ENCODE measurements around the gene PER1.

The PER1 gene

GRCh38 chr17:8150194-8151119, 1.7 kb downstream of the PER1 start:
- Histone ChIP-seq H3K27me3 (ENCODE audit: low read length) (no peaks in the 10 kb centered on the region), H3K9ac (ENCODE audit: low read length) (0 out of 2 replicates have a peak overlapping the region, but pooled peaks have one; percentile 12), H4K20me1 (ENCODE audit: low read depth, low read length) (no peaks in the 10 kb centered on the region), H2AFZ (ENCODE audit: low read depth, low read length, severe bottlenecking) (no peak overlapping the region), H3K27ac (ENCODE audit: low read depth, low read length) (peak overlapping the region; percentile 38), H3K9me3 (ENCODE audit: insufficient read depth, low read length) (no peaks in the 10 kb centered on the region), H3K4me3 (ENCODE audit: insufficient read depth, low read length, poor library complexity, severe bottlenecking) (peak overlapping the region; percentile 62), H3K4me2 (ENCODE audit: low read depth, low read length, poor library complexity, severe bottlenecking) (peak overlapping the region; percentile 67), H3F3A (ENCODE audit: insufficient read depth) (0 out of 2 replicates have a peak, but pooled peaks cover 3% of the 10 kb centered on the region), H3K9me2 (replicated peaks; ENCODE audit: insufficient read depth, low read length) (no peaks in the 10 kb centered on the region), H3K36me3 (ENCODE audit: low read length) (no peaks in the 10 kb centered on the region), H3K79me2 (ENCODE audit: insufficient read depth, low read length) (peaks cover 5% of the 10 kb centered on the region; the same call in 1 of the 2 replicates)
- TF ChIP-seq CTCF (IDR thresholded peaks at IDR 0.05; ENCODE audit: insufficient read depth, low read length, poor library complexity, severe bottlenecking) (no peak), EZH2phosphoT487 (conservative IDR thresholded peaks at IDR 0.05; ENCODE audit: low read length) (no peak)

GRCh38 chr17:8149419-8150193, 2.6 kb downstream of the PER1 start:
- no peak overlapping the region for H3K9ac ChIP-seq (ENCODE audit: low read length)
- H3K36me3 ChIP-seq (ENCODE audit: low read length): no peaks in the 10 kb centered on the region
- H3K4me2 ChIP-seq (ENCODE audit: low read depth, low read length, poor library complexity, severe bottlenecking): no peak overlapping the region
- H4K20me1 ChIP-seq (ENCODE audit: low read depth, low read length): no peaks in the 10 kb centered on the region
- no peaks in the 10 kb centered on the region for H3K9me3 ChIP-seq (ENCODE audit: insufficient read depth, low read length)
- H2AFZ ChIP-seq (ENCODE audit: low read depth, low read length, severe bottlenecking): no peak overlapping the region
- H3K4me3 ChIP-seq (ENCODE audit: insufficient read depth, low read length, poor library complexity, severe bottlenecking): no peak overlapping the region
- H3K27me3 ChIP-seq (ENCODE audit: low read length): no peaks in the 10 kb centered on the region
- no peaks in the 10 kb centered on the region for H3K9me2 ChIP-seq (replicated peaks; ENCODE audit: insufficient read depth, low read length)
- no peak for TF ChIP-seq CTCF (IDR thresholded peaks at IDR 0.05; ENCODE audit: insufficient read depth, low read length, poor library complexity, severe bottlenecking)
- H3F3A ChIP-seq (ENCODE audit: insufficient read depth): 0 out of 2 replicates have a peak, but pooled peaks cover 3% of the 10 kb centered on the region
- no peak overlapping the region for H3K27ac ChIP-seq (ENCODE audit: low read depth, low read length)
- peaks cover 5% of the 10 kb centered on the region; the same call in 1 of the 2 replicates for H3K79me2 ChIP-seq (ENCODE audit: insufficient read depth, low read length)

GRCh38 chr17:8148560-8148959, 3.6 kb downstream of the PER1 start:
- Histone ChIP-seq H3K9ac (ENCODE audit: low read length) (no peak overlapping the region), H2AFZ (ENCODE audit: low read depth, low read length, severe bottlenecking) (no peak overlapping the region), H3K79me2 (ENCODE audit: insufficient read depth, low read length) (peaks cover 5% of the 10 kb centered on the region; the same call in 1 of the 2 replicates), H3K36me3 (ENCODE audit: low read length) (no peaks in the 10 kb centered on the region), H3F3A (ENCODE audit: insufficient read depth) (0 out of 2 replicates have a peak, but pooled peaks cover 3% of the 10 kb centered on the region), H3K9me3 (ENCODE audit: insufficient read depth, low read length) (no peaks in the 10 kb centered on the region), H3K4me2 (ENCODE audit: low read depth, low read length, poor library complexity, severe bottlenecking) (no peak overlapping the region), H3K4me3 (ENCODE audit: insufficient read depth, low read length, poor library complexity, severe bottlenecking) (no peak overlapping the region), H3K27me3 (ENCODE audit: low read length) (no peaks in the 10 kb centered on the region), H3K27ac (ENCODE audit: low read depth, low read length) (no peak overlapping the region), H4K20me1 (ENCODE audit: low read depth, low read length) (no peaks in the 10 kb centered on the region), H3K9me2 (replicated peaks; ENCODE audit: insufficient read depth, low read length) (no peaks in the 10 kb centered on the region)
- TF ChIP-seq EZH2phosphoT487 (conservative IDR thresholded peaks at IDR 0.05; ENCODE audit: low read length) (no peak), CTCF (IDR thresholded peaks at IDR 0.05; ENCODE audit: insufficient read depth, low read length, poor library complexity, severe bottlenecking) (no peak)
